H9 (cell line): ENCODE results near the gene CYP2W1. TPM values are rescaled to one million over a fixed set of nuclear protein-coding genes. Genes with fewer than 3 reads are reported as not detected.

Experiments
- DNase-seq: peaks from one replicate; pipeline ENCODE4 v3.0.0-alpha.2; 2017
- H2AFZ ChIP-seq: one replicate; pipeline ENCODE4 v1.6.1; 2013; ENCODE audit warnings: mild to moderate bottlenecking, low read length, control low read depth, moderate library complexity
- H2AK5ac ChIP-seq: 2 replicates; pipeline ENCODE4 v1.6.1; 2013; ENCODE audit warnings: low read length, control low read depth, mixed read lengths; ENCODE audit not compliant: insufficient read length
- H2BK120ac ChIP-seq: one replicate; pipeline ENCODE4 v1.6.1; 2013; ENCODE audit warnings: low read depth, mild to moderate bottlenecking, low read length, control low read depth, inconsistent platforms; ENCODE audit not compliant: poor library complexity, severe bottlenecking
- H2BK12ac ChIP-seq: 2 replicates; pipeline ENCODE4 v1.6.1; 2013; ENCODE audit warnings: low read length, control low read depth, mixed read lengths, low read depth; ENCODE audit not compliant: insufficient read length
- H2BK15ac ChIP-seq: 2 replicates; pipeline ENCODE4 v1.6.1; 2013; ENCODE audit warnings: low read depth, low read length, control low read depth
- H2BK20ac ChIP-seq: one replicate; pipeline ENCODE4 v1.6.1; 2013; ENCODE audit warnings: low read depth, mild to moderate bottlenecking, low read length, control low read depth, inconsistent platforms; ENCODE audit not compliant: poor library complexity, severe bottlenecking
- H2BK5ac ChIP-seq: 2 replicates; pipeline ENCODE4 v1.6.1; 2013; ENCODE audit warnings: low read length, control low read depth, mixed read lengths; ENCODE audit not compliant: insufficient read length
- H3K14ac ChIP-seq: 2 replicates; pipeline ENCODE4 v1.6.1; 2013; ENCODE audit warnings: low read length, control low read depth; ENCODE audit not compliant: insufficient read depth
- H3K18ac ChIP-seq: 2 replicates; pipeline ENCODE4 v1.6.1; 2013; ENCODE audit warnings: low read depth, mild to moderate bottlenecking, mixed read lengths, low read length, control low read depth; ENCODE audit not compliant: insufficient read length
- H3K23ac ChIP-seq: 2 replicates; pipeline ENCODE4 v1.6.1; 2013; ENCODE audit warnings: low read length, control low read depth, mixed read lengths, low read depth; ENCODE audit not compliant: insufficient read length
- H3K23me2 ChIP-seq: 2 replicates; pipeline ENCODE4 v1.6.1; 2013; ENCODE audit warnings: low read depth, mild to moderate bottlenecking, mixed read lengths, low read length, control low read depth; ENCODE audit not compliant: insufficient read length, poor library complexity, severe bottlenecking
- H3K27ac ChIP-seq: 2 replicates; pipeline ENCODE4 v1.5.1; 2013; ENCODE audit warnings: low read length, control low read depth, mixed read lengths, low read depth; ENCODE audit not compliant: insufficient read length
- H3K27me3 ChIP-seq: 2 replicates; pipeline ENCODE4 v1.6.1; 2013; ENCODE audit warnings: low read length, control low read depth, inconsistent platforms; ENCODE audit not compliant: insufficient read depth
- H3K4ac ChIP-seq: 2 replicates; pipeline ENCODE4 v1.6.1; 2013; ENCODE audit warnings: low read depth, mild to moderate bottlenecking, control low read depth, inconsistent platforms, low read length, moderate library complexity
- H3K4me1 ChIP-seq: 2 replicates; pipeline ENCODE4 v1.6.1; 2013; ENCODE audit warnings: low read length, control low read depth, inconsistent platforms; ENCODE audit not compliant: insufficient read depth
- H3K4me2 ChIP-seq: 2 replicates; pipeline ENCODE4 v1.6.1; 2013; ENCODE audit warnings: low read length, control low read depth, mixed read lengths; ENCODE audit not compliant: insufficient read length, insufficient read depth
- H3K56ac ChIP-seq: 2 replicates; pipeline ENCODE4 v1.6.1; 2013; ENCODE audit warnings: low read depth, mild to moderate bottlenecking, mixed read lengths, low read length, control low read depth; ENCODE audit not compliant: insufficient read length
- H3K79me1 ChIP-seq: 2 replicates; pipeline ENCODE4 v1.6.1; 2013; ENCODE audit warnings: low read depth, mild to moderate bottlenecking, moderate library complexity, low read length, control low read depth, inconsistent platforms; ENCODE audit not compliant: insufficient read depth, poor library complexity, severe bottlenecking
- H3K79me2 ChIP-seq: 2 replicates; pipeline ENCODE4 v1.6.1; 2013; ENCODE audit warnings: low read length, control low read depth, inconsistent platforms; ENCODE audit not compliant: insufficient read depth
- H3K9ac ChIP-seq: 2 replicates; pipeline ENCODE4 v1.6.1; 2013; ENCODE audit warnings: low read length, control low read depth, mixed read lengths; ENCODE audit not compliant: insufficient read length; ENCODE audit errors: extremely low read depth
- H3K9me3 ChIP-seq: one replicate; pipeline ENCODE4 v1.6.1; 2013; ENCODE audit warnings: low read depth, low read length, inconsistent platforms; ENCODE audit not compliant: control insufficient read depth
- H3T11ph ChIP-seq: one replicate; pipeline ENCODE4 v1.6.1; 2013; ENCODE audit warnings: mild to moderate bottlenecking, low read length, control low read depth, inconsistent platforms
- H4K20me1 ChIP-seq: one replicate; pipeline ENCODE4 v1.6.1; 2013; ENCODE audit not compliant: control insufficient read depth, insufficient read length, insufficient read depth
- H4K5ac ChIP-seq: 2 replicates; pipeline ENCODE4 v1.6.1; 2013; ENCODE audit warnings: low read depth, mild to moderate bottlenecking, mixed read lengths, low read length, control low read depth; ENCODE audit not compliant: insufficient read length
- H4K8ac ChIP-seq: replicated peaks from 2 replicates; pipeline ENCODE4 v1.6.1; 2013; ENCODE audit warnings: low read length, control low read depth, mixed read lengths, low read depth; ENCODE audit not compliant: insufficient read length
- H4K91ac ChIP-seq: 2 replicates; pipeline ENCODE4 v1.6.1; 2013; ENCODE audit warnings: low read depth, mild to moderate bottlenecking, moderate library complexity, mixed read lengths, low read length, control low read depth; ENCODE audit not compliant: insufficient read length
- H3K27ac Mint-ChIP-seq, 3 experiments: 2 replicates in 2 of 3; 3 replicates in 1 of 3; pipeline ENCODE4 v1.8.0; 2020 to 2021; ENCODE audit warnings: mixed read lengths in 3 of 3, mild to moderate bottlenecking in 1 of 3, moderate library complexity in 1 of 3
- H3K27me3 Mint-ChIP-seq: 2 replicates; pipeline ENCODE4 v1.8.0; 2021; ENCODE audit warnings: low read depth, mild to moderate bottlenecking, moderate library complexity, mixed read lengths
- H3K36me3 Mint-ChIP-seq, 3 experiments: 2 replicates in 2 of 3; 3 replicates in 1 of 3; pipeline ENCODE4 v1.8.0; 2020 to 2021; ENCODE audit warnings: low read depth in 3 of 3, mixed read lengths in 3 of 3; ENCODE audit not compliant: insufficient read depth in 1 of 3
- H3K4me1 Mint-ChIP-seq, 2 experiments: 2 replicates each; pipeline ENCODE4 v1.8.0; 2020; ENCODE audit warnings: mixed read lengths in 2 of 2
- H3K4me3 Mint-ChIP-seq, 2 experiments: 2 replicates in 1 of 2; 3 replicates in 1 of 2; pipeline ENCODE4 v1.8.0; 2020 to 2021; ENCODE audit warnings: mild to moderate bottlenecking in 2 of 2, mixed read lengths in 2 of 2, moderate library complexity in 1 of 2
- H3K9me3 Mint-ChIP-seq, 2 experiments: 2 replicates in 1 of 2; 3 replicates in 1 of 2; pipeline ENCODE4 v1.8.0; 2020; ENCODE audit warnings: mild to moderate bottlenecking in 2 of 2, mixed read lengths in 2 of 2, moderate library complexity in 1 of 2
- WGBS: extraction: QIAGEN DNeasy Blood & Tissue Kit; methylation state at CpG from one replicate; pipeline ENCODE4 v1.1.7; 2013; ENCODE audit warnings: missing lambda C conversion rate, low lambda C conversion rate, mixed read lengths; ENCODE audit not compliant: insufficient read length; ENCODE audit errors: extremely low coverage; 5-methylcytosine and 5-hydroxymethylcytosine counted together
- total RNA-seq: library from RNA; stranded (reverse); gene quantifications from 2 replicates; pipeline ENCODE4 v1.2.1, GENCODE V29; 2021
- TF ChIP-seq, protein P1 (sequence below): fragments of 200-600 bp; sonication (generic); conservative IDR thresholded peaks from 3 replicates; pipeline ENCODE4 v1.8.0; 2021; ENCODE audit warnings: antibody characterized with exemption, mild to moderate bottlenecking

The CYP2W1 gene
- total RNA-seq, 1 experiment from 2014 or later = not detected

DNA sequence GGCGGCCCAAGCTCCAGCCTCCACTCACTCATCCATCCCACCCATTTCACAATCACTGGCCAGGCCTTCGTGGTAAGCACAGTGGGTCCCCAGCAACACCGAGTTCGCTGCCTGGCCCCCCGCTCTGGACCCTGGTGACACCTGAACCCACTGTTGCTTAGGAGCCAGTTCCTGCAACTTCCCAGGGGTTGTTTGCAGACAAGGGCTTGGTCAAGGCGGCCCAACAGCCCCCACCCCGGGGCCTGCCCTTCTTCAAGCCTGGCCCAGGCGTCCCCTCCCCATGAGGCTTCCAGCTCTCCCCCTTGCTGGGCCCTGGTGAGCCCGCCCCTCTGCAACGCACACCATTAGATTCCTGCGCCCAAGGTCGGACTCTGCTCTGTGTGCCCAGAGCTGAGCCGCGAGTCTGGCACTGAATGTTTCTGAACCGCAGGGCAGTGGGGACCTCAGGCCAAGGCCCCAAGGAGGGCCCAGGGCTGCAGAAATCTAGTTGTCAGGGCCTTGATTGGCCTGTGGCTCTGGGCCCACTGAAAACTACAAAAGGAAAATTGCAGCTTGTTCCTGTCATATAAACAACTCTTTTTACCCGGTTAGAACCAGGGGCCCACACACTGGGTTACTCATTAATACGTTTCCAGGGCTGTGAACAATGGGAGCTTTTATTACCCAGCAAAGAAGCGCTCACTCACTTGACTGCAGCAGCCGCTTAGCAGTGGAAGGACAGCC, 5.5 kb upstream of the CYP2W1 start:
- no peak overlapping the region for H4K91ac ChIP-seq
- H3K79me2 ChIP-seq = peaks cover 2% of the 10 kb centered on the region; the same call in 1 of the 2 replicates
- no peak overlapping the region for H3K18ac ChIP-seq
- no peak overlapping the region for H4K8ac ChIP-seq
- Mint-ChIP-seq H3K9me3 (no peaks in the 10 kb centered on the region), H3K36me3 (peaks cover 0 to 9% (median 8%) of the 10 kb centered on the region in 3 experiments; a peak in 5 of 7 replicates), H3K27ac (peak overlapping the region in 1 of 3 experiments; percentile 14; a peak in 1 of 7 replicates), H3K27me3 (no peaks in the 10 kb centered on the region; the same call in 1 of the 2 replicates), H3K4me3 (peak overlapping the region in 1 of 2 experiments; percentile 44; a peak in 1 of 5 replicates), H3K4me1 (peaks cover 6 to 20% of the 10 kb centered on the region in 2 experiments; a peak in 3 of 4 replicates)
- H3K23ac ChIP-seq = no peak overlapping the region
- no peak overlapping the region for H2BK15ac ChIP-seq
- H2BK12ac ChIP-seq = no peak overlapping the region
- H4K5ac ChIP-seq = no peak overlapping the region
- no peaks in the 10 kb centered on the region for H3K27me3 ChIP-seq
- WGBS = no CpG with 5 or more reads among the region's 19 CpGs
- H3K9ac ChIP-seq = no peak overlapping the region
- H2AFZ ChIP-seq = no peak overlapping the region
- H3K9me3 ChIP-seq = no peaks in the 10 kb centered on the region
- no peak overlapping the region for H3K27ac ChIP-seq
- H3K23me2 ChIP-seq = peaks cover 3% of the 10 kb centered on the region
- H3K4ac ChIP-seq = no peak overlapping the region
- H3K56ac ChIP-seq = no peak overlapping the region
- H2BK20ac ChIP-seq = no peak overlapping the region
- no peaks in the 10 kb centered on the region for H4K20me1 ChIP-seq
- no peak overlapping the region for H3K14ac ChIP-seq
- H3K79me1 ChIP-seq = no peaks in the 10 kb centered on the region
- no peak overlapping the region for H2BK120ac ChIP-seq
- H2AK5ac ChIP-seq = no peak overlapping the region
- no peak overlapping the region for H3T11ph ChIP-seq
- no peak overlapping the region for H2BK5ac ChIP-seq
- TF ChIP-seq, protein P1, sequence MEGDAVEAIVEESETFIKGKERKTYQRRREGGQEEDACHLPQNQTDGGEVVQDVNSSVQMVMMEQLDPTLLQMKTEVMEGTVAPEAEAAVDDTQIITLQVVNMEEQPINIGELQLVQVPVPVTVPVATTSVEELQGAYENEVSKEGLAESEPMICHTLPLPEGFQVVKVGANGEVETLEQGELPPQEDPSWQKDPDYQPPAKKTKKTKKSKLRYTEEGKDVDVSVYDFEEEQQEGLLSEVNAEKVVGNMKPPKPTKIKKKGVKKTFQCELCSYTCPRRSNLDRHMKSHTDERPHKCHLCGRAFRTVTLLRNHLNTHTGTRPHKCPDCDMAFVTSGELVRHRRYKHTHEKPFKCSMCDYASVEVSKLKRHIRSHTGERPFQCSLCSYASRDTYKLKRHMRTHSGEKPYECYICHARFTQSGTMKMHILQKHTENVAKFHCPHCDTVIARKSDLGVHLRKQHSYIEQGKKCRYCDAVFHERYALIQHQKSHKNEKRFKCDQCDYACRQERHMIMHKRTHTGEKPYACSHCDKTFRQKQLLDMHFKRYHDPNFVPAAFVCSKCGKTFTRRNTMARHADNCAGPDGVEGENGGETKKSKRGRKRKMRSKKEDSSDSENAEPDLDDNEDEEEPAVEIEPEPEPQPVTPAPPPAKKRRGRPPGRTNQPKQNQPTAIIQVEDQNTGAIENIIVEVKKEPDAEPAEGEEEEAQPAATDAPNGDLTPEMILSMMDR = no peak
- no peaks in the 10 kb centered on the region for H3K4me1 ChIP-seq
- no peak for DNase-seq
- H3K4me2 ChIP-seq = no peak overlapping the region
